Neural cell (in vitro differentiated cells): Measurements from ENCODE around the gene PTPN22. TPM values are rescaled to one million over a fixed set of nuclear protein-coding genes. Genes with fewer than 3 reads are reported as not detected.

Source experiments
- H2AFZ ChIP-seq: fragments of 200-600, 300-800 bp; sonication (generic), shearing (Covaris generic); 2 replicates; pipeline ENCODE4 v1.6.0; 2014; ENCODE audit warnings: low read depth, mild to moderate bottlenecking, antibody characterized with exemption, low read length, moderate library complexity
- H3F3A ChIP-seq: fragments of 200-600 bp; shearing (Covaris generic); 2 replicates; pipeline ENCODE4 v1.6.1; 2016; ENCODE audit warnings: mild to moderate bottlenecking, moderate library complexity, mixed read lengths, antibody characterized with exemption, low read length; ENCODE audit not compliant: insufficient read depth, poor library complexity, severe bottlenecking
- H3K27ac ChIP-seq: fragments of 200-600, 300-800 bp; sonication (generic), shearing (Covaris generic); 2 replicates; pipeline ENCODE4 v1.5.1; 2014; ENCODE audit warnings: mild to moderate bottlenecking, low read length, moderate library complexity
- H3K27me3 ChIP-seq: fragments of 300-800, 200-600 bp; sonication (generic), shearing (Covaris generic); 2 replicates; pipeline ENCODE4 v1.6.0; 2014; ENCODE audit warnings: mild to moderate bottlenecking, low read depth, low read length, moderate library complexity; ENCODE audit not compliant: insufficient read depth
- H3K36me3 ChIP-seq: fragments of 300-800, 200-600 bp; sonication (generic), shearing (Covaris generic); 2 replicates; pipeline ENCODE4 v1.5.1; 2014; ENCODE audit warnings: mild to moderate bottlenecking, antibody characterized with exemption, low read length, moderate library complexity; ENCODE audit not compliant: insufficient read depth
- H3K4me2 ChIP-seq: fragments of 300-800, 200-600 bp; sonication (generic), shearing (Covaris generic); 2 replicates; pipeline ENCODE4 v1.6.0; 2014; ENCODE audit warnings: mild to moderate bottlenecking, low read length
- H3K4me3 ChIP-seq: fragments of 300-800, 200-600 bp; sonication (generic), shearing (Covaris generic); 2 replicates; pipeline ENCODE4 v1.5.1; 2014; ENCODE audit warnings: mild to moderate bottlenecking, low read length, moderate library complexity
- H3K79me2 ChIP-seq: fragments of 200-600 bp; shearing (Covaris generic); replicated peaks from 2 replicates; pipeline ENCODE4 v1.6.0; 2014; ENCODE audit warnings: mild to moderate bottlenecking, low read length, moderate library complexity; ENCODE audit not compliant: insufficient read depth
- H3K9ac ChIP-seq: fragments of 300-800, 200-600 bp; sonication (generic), shearing (Covaris generic); 2 replicates; pipeline ENCODE4 v1.6.1; 2016; ENCODE audit warnings: mild to moderate bottlenecking, low read length, mixed read lengths
- H3K9me2 ChIP-seq: fragments of 200-600 bp; shearing (Covaris generic); 2 replicates; pipeline ENCODE4 v1.6.1; 2016; ENCODE audit warnings: mild to moderate bottlenecking, low read length, mixed read lengths; ENCODE audit not compliant: insufficient read depth
- H3K9me3 ChIP-seq: fragments of 200-600, 300-800 bp; sonication (generic), shearing (Covaris generic); 2 replicates; pipeline ENCODE4 v1.6.1; 2016; ENCODE audit warnings: mild to moderate bottlenecking, mixed run types, low read length, moderate library complexity, mixed read lengths
- H4K20me1 ChIP-seq: fragments of 200-600 bp; shearing (Covaris generic); 2 replicates; pipeline ENCODE4 v1.6.1; 2016; ENCODE audit warnings: mild to moderate bottlenecking, mixed run types; ENCODE audit not compliant: insufficient read depth
- CTCF ChIP-seq: fragments of 450-650 bp; IDR thresholded peaks from 2 replicates; pipeline ENCODE4 v1.5.1; 2014; ENCODE audit warnings: antibody characterized with exemption, mild to moderate bottlenecking, moderate library complexity; ENCODE audit not compliant: poor library complexity, severe bottlenecking
- EP300 ChIP-seq: fragments of 450-650 bp; conservative IDR thresholded peaks from 2 replicates; pipeline ENCODE4 v1.6.1; 2014; ENCODE audit warnings: antibody characterized with exemption, mild to moderate bottlenecking, moderate library complexity; ENCODE audit not compliant: poor library complexity, severe bottlenecking
- EZH2 ChIP-seq: fragments of 200-600, 300-800 bp; shearing (Covaris generic), sonication (generic); IDR thresholded peaks from 2 replicates; pipeline ENCODE4 v1.6.1; 2014; ENCODE audit warnings: antibody characterized with exemption, low read length, borderline replicate concordance, mild to moderate bottlenecking; ENCODE audit not compliant: insufficient read depth, poor library complexity, severe bottlenecking
- MXI1 ChIP-seq: fragments of 450-650 bp; conservative IDR thresholded peaks from 2 replicates; pipeline ENCODE4 v1.6.1; 2014; ENCODE audit warnings: antibody characterized with exemption, mild to moderate bottlenecking; ENCODE audit not compliant: poor library complexity, severe bottlenecking
- POLR2AphosphoS5 ChIP-seq: IDR thresholded peaks from 2 replicates; pipeline ENCODE4 v1.6.1; 2012
- RAD21 ChIP-seq: fragments of 450-650 bp; conservative IDR thresholded peaks from 2 replicates; pipeline ENCODE4 v1.6.1; 2014; ENCODE audit warnings: antibody characterized with exemption, mild to moderate bottlenecking, moderate library complexity
- REST ChIP-seq: IDR thresholded peaks from 2 replicates; pipeline ENCODE4 v1.6.1; 2012; ENCODE audit warnings: borderline replicate concordance
- SMC3 ChIP-seq: fragments of 450-650 bp; conservative IDR thresholded peaks from 2 replicates; pipeline ENCODE4 v1.6.1; 2014; ENCODE audit warnings: antibody characterized with exemption, mild to moderate bottlenecking, moderate library complexity; ENCODE audit not compliant: poor library complexity
- TAF1 ChIP-seq: IDR thresholded peaks from 2 replicates; pipeline ENCODE4 v1.6.1; 2012; ENCODE audit warnings: low read depth
- polyA plus RNA-seq: library from polyadenylated mRNA; depleted of rRNA; stranded (reverse); fragments of >200 nt; gene quantifications from 2 replicates; pipeline ENCODE4 v1.2.3, GENCODE V29; 2014

The PTPN22 gene
- polyA plus RNA-seq, 1 donor from 2014 or later = 0.92 TPM

- Histone ChIP-seq H3K9ac (no peak overlapping the region), H3K9me2 (no peaks in the 10 kb centered on the region), H3K9me3 (no peaks in the 10 kb centered on the region), H4K20me1 (no peaks in the 10 kb centered on the region), H3K4me3 (no peak overlapping the region), H3K79me2 (peaks cover 4% of the 10 kb centered on the region), H3K36me3 (peaks cover 6% of the 10 kb centered on the region), H3K27me3 (no peaks in the 10 kb centered on the region), H3K4me2 (no peak overlapping the region), H3F3A (no peaks in the 10 kb centered on the region), H2AFZ (no peak overlapping the region), H3K27ac (no peak overlapping the region)
- TF ChIP-seq EP300 (no peak), EZH2 (no peak), SMC3 (no peak), MXI1 (no peak), CTCF (no peak)
Measured at GRCh38 chr1:113770031-113770430, 101.5 kb downstream of the PTPN22 start.

GRCh38 chr1:113769601-113769970 lies 101.9 kb downstream of the PTPN22 start:
- H3K9me2 ChIP-seq = no peaks in the 10 kb centered on the region
- H3K4me2 ChIP-seq = no peak overlapping the region
- no peaks in the 10 kb centered on the region for H3K9me3 ChIP-seq
- no peak overlapping the region for H3K27ac ChIP-seq
- no peaks in the 10 kb centered on the region for H3K27me3 ChIP-seq
- no peak overlapping the region for H2AFZ ChIP-seq
- no peak overlapping the region for H3K4me3 ChIP-seq
- H3F3A ChIP-seq = no peaks in the 10 kb centered on the region
- peaks cover 4% of the 10 kb centered on the region for H3K79me2 ChIP-seq
- H4K20me1 ChIP-seq = no peaks in the 10 kb centered on the region
- no peak overlapping the region for H3K9ac ChIP-seq
- TF ChIP-seq CTCF = no peak
- no peak for TF ChIP-seq RAD21
- no peak for TF ChIP-seq MXI1
- TF ChIP-seq EP300 = no peak
- no peak for TF ChIP-seq REST
- TF ChIP-seq EZH2 = no peak
- TF ChIP-seq POLR2AphosphoS5 = no peak
- TF ChIP-seq TAF1 = no peak
- TF ChIP-seq SMC3 = no peak
- peaks cover 6% of the 10 kb centered on the region for H3K36me3 ChIP-seq
